ACC112 (cell line): Measurements from ENCODE around the gene GAS1.

ENCODE experiments used
- H2AFZ ChIP-seq: fragments of 200-600 bp; sonication (generic); one replicate; pipeline ENCODE4 v1.6.0; 2017; ENCODE audit warnings: antibody characterized with exemption, low read length; ENCODE audit not compliant: unreplicated experiment
- H3K27ac ChIP-seq: fragments of 200-600 bp; sonication (generic); 2 replicates; pipeline ENCODE4 v1.5.1; 2014; ENCODE audit warnings: low read depth, mild to moderate bottlenecking, antibody characterized with exemption, low read length, moderate library complexity
- H3K27me3 ChIP-seq: fragments of 200-600 bp; sonication (generic); 2 replicates; pipeline ENCODE4 v1.6.1; 2014; ENCODE audit warnings: mild to moderate bottlenecking, antibody characterized with exemption, low read length, moderate library complexity, mixed read lengths; ENCODE audit not compliant: insufficient read depth
- H3K36me3 ChIP-seq: fragments of 200-600 bp; sonication (generic); 2 replicates; pipeline ENCODE4 v1.6.1; 2016; ENCODE audit warnings: mild to moderate bottlenecking, antibody characterized with exemption, low read length, moderate library complexity, mixed read lengths; ENCODE audit not compliant: insufficient read depth
- H3K4me1 ChIP-seq: fragments of 200-600 bp; sonication (generic); one replicate; pipeline ENCODE4 v1.6.1; 2016; ENCODE audit warnings: low read length, mixed read lengths; ENCODE audit not compliant: insufficient read depth, unreplicated experiment, control insufficient read depth
- H3K4me3 ChIP-seq: fragments of 200-600 bp; sonication (generic); 2 replicates; pipeline ENCODE4 v1.5.1; 2014; ENCODE audit warnings: mild to moderate bottlenecking, low read depth, low read length
- H3K79me2 ChIP-seq: fragments of 200-600 bp; sonication (generic); one replicate; pipeline ENCODE4 v1.6.0; 2016; ENCODE audit warnings: low read length; ENCODE audit not compliant: control insufficient read depth, unreplicated experiment, insufficient read depth

The GAS1 gene

DNA sequence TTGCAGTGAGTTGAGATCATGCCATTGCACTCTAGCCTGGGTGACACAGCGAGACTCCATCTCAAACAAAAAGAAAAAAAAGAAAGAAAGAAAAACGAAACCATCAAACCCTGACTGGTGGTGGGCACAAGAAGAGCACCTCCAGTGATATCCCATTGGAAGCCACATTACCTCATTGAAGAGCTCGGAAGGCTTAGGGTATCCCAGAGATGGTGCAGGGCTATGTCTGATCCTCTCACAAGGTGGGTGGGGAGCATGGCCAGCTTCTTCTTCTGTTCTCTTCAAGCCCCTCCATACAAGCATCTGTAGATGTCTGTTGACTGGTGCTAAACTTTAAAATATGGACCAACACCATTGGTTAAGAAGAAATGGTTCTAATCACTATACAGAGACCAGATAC, 45.8 kb downstream of the GAS1 start:
- Histone ChIP-seq H3K4me3 (no peak overlapping the region), H3K36me3 (no peaks in the 10 kb centered on the region), H3K27ac (no peak overlapping the region), H3K27me3 (peaks cover 21% of the 10 kb centered on the region), H3K4me1 (no peaks in the 10 kb centered on the region), H2AFZ (no peak overlapping the region), H3K79me2 (no peaks in the 10 kb centered on the region)
